GM10847 (cell line): ENCODE data around the gene AKT1.

Experiments
- POLR2A ChIP-seq: IDR thresholded peaks from 2 replicates; pipeline ENCODE4 v1.6.1; 2011; ENCODE audit not compliant: insufficient read length; ENCODE audit errors: extremely low read depth

AKT1 gene

DNA sequence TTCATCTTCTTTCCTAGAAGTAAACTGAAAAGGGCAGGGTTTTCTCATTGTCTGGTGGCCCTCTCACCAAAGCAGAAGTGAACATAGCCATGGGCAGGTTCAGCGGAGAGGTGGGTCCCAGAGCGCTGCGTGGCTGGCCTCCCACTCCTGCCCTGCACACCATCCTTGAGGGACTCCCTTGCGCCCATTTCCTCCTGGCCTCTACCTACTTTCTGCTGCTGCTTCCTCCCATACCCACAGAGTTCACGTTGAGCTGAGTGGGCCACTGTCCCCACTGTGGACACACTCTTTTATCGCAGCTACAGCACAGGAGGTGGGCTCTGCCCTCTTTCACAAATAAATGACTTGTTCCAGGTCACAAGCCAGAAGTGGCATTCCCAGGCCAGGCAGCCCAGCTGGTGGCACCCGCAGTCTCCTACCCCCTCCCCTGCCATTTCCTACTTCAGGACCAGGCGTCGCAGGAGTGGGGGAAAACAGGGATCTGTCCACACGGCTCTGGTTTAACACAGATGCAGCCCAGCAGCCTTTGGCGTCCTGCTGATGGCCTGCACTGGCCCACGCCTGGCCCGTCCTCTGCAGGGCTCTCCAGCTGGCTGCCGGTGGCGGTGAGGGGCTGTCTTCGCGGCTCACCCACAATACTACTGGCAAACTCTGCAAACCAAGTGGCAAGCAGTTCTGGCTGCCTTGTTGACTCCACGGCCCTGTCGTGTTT, 37.7 kb downstream of the AKT1 start:
- no peak for TF ChIP-seq POLR2A

DNA sequence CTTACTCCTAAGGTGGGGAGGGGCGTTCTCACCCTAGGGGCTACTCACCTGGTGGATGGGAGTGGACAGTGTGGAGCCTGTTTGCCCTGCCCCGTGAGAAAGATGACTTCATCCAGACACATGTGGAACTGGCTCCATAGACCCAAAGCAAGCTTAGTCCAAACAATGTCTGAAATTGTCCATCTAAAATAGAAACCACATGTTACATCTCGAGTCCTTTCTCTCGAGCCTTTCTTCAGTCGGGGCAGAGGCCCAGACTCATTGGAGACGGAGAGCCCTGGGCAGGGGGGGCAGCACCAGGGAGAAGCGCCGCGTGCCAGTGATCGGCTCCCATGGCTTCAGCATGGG, 38.3 kb downstream of the AKT1 start:
- TF ChIP-seq POLR2A = no peak

DNA sequence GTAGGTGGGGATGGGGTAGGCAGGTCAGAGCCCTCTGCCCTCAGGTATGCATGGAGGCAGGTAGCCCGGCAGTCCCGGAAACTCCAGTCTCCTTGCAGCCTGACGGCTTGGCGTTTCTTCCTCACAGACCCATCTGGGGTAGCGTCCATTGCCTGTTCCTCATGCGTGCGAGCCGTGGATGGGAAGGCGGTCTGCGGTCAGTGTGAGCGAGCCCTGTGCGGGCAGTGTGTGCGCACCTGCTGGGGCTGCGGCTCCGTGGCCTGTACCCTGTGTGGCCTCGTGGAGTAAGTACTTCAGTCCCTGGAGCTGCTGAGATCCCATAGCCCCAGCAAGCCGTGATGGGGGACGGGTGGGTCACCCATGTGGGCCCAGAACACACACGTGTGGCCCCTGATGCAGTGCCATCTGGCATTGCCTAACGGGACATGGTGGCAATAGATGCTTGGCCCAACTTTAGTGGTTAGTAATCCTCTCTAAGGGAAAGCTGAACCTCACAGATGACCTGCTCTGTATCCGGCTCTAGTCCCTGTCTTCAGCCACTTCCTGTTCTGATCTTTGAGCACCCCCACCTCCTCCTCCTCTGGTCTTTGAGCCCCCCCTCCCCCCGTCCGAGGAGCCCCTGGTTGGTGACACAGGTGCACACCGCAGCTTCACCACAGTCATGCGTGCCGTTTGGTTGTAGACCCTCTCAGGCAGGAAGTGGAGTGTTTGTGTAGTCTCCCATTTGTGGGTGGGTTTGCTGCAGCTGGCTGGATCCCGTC, 38.9 kb downstream of the AKT1 start:
- TF ChIP-seq POLR2A = no peak

DNA sequence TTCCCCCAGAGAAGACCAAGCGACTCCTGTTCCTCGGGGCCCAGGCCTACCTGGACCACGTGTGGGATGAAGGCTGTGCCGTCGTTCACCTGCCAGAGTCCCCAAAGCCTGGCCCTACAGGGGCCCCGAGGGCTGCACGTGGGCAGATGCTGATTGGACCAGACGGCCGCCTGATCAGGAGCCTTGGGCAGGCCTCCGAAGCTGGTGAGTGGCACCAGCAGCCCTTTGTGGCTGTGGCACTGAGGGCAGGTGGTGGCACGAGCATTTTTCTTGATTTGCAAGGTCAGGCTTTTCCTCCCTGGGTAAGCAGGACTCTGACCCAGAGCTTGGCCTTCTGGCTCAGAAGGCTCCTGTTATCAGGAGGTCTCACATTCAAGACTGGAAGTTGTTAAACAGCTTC, 39.9 kb downstream of the AKT1 start:
- TF ChIP-seq POLR2A = no peak

DNA sequence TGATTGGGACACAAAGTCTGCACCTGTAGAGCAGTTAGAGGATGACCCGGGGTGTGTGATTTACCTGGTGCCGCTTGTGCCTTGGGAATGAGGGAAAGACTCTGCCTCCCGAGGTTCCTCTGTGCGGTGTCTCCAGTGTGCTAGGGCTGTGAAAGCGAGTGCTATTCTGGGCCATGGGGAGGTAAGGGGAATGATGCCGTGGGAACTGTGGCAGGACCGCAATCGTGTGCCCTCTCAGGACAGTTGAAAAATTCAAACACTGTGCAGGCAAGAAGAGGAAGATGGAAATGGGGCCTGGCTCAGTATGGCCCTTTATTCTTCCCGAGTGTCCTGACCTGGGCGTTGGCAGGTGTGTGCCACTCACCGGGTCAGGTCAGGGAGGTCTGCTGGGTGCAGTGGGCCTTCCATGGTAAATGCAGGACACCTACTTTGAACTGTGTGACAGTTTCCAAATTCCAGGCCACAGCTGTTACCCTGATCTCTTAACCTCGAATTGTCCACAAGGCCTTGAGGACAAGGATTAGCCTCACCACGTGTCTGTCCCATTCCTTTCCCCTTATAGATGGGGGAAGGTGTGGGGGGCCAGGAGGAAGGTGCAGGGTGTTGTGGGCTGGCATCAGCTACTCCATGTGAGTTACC, 41.2 kb downstream of the AKT1 start:
- TF ChIP-seq POLR2A = no peak

DNA sequence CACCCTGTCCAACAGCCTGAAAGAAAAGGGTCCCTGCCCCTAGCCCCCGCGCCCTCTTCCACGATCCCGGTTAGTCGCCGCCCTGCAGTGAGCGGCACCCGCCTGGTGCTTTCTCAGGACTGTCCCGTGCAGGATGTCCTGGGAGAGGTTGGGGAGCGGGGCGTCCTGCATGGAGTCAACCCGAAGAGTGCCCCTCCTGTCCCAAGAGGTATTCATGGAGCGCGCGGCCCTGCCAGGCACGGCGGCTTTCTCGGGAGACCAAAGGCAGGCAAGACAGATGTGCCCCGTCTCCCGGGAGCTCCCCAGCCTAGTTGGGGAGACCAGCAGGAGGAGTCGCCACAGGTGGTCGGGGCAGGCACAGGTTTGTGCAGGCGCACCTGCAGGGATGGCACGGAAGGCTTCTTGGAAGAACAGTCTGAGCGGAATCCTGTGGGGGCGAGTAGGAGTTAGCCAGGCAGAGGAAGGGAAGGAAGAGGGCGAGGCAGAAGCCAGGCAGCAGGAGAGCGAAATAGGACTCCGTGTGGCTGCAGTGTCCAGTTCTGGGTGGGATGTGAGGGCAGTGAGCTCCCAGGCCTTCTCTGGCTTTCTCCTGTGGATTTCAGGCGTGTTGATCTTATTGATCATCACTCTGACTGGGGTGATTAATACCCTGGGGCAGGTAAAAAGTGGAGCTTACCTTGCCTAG, 41.9 kb downstream of the AKT1 start:
- TF ChIP-seq POLR2A = no peak

DNA sequence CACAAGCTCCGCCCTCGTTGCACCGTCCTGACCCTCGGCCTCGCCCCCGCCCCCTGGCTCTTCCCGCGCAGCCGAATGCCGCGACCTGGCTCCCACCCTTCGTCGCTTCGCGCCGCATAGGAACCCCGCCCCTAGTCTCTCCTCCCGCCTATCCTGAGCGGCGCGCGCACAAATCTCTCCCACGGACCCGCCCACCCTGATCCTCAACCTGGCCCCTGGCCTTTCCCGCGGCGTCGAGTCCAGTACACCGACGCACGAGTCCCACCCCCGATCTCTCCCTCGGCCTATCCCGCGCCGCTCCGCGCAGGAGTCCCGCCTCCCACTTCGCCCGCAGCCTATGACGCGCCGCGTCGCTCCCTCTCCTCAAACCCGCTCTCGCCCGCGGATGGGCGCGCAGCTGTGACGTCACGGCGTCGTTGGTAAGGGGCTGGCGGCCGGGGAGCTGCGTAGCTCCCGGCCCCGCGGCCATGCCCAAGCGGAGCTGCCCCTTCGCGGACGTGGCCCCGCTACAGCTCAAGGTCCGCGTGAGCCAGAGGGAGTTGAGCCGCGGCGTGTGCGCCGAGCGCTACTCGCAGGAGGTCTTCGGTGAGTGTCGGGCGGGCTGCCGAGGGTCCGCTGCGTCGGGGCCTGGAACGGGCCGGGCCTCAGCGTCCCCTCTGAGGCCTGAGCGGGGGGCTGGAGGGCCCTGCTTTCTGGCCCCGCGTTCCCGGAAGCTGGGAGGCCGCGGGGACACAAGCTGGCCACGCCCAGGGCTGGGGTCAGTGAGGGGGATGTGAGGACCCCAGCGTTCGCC, 42.6 kb downstream of the AKT1 start, which contains the start of gene SIVA1:
Gene SIVA1 (plus strand): TSS at position 413 of the 793 bp plus-strand sequence. CDS start 55 bp downstream, at position 468.
- peak; percentile 66 for TF ChIP-seq POLR2A

DNA sequence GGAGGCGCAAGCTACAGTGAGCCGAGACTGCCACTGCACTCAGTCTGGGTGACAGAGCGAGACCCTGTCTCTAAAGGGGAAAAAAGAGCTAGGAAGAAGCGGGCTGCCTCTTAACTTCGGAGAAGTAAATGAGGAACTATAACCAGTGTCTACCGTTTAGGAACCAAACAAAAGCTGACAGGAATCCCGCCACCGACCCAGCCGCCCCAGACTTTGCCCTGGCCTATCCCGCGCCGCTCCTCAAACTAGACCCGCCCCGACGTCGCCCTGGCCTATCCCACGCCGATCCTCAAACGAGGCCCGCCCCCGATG, 43.2 kb downstream of the AKT1 start:
- TF ChIP-seq POLR2A = peak; percentile 20

DNA sequence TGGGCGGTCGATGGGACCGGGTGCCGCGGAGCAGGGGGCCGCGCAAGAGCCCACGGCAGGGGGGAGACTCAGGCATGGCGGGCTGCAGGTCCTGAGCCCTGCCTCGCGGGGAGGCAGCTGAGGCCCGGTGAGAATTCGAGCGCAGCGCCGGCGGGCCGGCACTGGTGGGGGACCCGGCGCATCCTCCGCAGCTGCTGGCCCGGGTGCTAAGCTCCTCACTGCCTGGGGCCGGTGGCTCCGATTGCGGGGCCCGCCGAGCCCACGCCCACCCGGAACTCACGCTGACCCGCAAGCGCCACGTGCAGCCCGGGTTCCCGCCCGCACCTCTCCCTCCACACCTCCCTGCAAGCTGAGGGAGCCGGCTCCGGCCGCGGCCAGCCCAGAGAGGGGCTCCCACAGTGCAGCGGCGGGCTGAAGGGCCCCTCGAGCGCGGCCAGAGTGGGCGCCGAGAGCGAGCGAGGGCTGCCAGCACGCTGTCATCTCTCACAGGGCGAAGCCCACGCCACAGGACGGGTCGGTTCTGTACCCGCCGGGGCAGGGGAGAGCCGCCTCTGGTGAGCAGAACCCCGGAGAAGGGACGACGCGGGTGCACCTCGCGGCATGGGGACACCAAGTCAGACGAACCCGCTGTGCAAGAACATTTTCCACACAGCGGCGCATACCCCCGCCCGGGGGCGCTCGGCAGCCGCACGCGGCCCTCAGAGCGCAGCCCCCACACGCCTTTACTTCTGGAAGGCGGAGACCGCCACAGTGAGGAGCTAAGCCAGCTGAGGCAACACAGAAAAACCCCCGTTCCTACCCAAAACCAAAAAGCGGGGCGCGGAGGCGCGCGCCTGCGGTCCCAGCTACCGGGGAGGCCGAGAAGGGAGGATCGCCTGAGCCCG, 43.8 kb downstream of the AKT1 start:
- no peak for TF ChIP-seq POLR2A

DNA sequence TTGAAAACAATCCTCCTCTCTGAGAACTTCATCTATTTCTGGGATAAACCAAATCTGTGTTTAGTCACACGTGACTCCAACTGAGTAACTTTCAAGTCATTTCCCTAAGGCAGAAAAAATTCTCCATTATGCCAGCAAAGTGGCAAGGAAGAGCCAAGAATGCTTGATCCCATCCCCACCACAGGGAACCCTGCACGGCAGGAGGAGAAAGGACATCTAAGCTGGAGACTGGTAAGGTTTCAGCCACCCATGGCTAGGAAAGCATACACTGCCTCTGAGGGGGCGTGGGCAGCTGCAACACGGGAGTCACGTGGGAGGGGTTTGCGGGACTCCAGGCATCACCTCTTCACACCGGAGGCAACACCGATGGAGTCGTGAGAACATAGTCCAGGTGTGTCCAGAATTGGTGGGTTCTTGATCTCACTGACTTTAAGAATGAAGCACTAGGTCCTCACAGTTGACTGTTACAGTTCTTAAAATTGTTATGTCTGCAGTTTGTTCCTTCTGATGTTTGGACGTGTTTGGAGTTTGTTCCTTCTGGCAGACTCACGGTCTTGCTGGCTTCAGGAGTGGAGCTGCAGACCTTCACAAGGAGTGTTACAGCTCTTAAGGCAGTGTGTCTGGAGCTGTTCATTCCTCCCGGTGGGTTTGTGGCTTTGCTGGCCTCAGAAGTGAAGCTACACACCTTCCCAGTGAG, 45.3 kb downstream of the AKT1 start:
- TF ChIP-seq POLR2A = no peak

DNA sequence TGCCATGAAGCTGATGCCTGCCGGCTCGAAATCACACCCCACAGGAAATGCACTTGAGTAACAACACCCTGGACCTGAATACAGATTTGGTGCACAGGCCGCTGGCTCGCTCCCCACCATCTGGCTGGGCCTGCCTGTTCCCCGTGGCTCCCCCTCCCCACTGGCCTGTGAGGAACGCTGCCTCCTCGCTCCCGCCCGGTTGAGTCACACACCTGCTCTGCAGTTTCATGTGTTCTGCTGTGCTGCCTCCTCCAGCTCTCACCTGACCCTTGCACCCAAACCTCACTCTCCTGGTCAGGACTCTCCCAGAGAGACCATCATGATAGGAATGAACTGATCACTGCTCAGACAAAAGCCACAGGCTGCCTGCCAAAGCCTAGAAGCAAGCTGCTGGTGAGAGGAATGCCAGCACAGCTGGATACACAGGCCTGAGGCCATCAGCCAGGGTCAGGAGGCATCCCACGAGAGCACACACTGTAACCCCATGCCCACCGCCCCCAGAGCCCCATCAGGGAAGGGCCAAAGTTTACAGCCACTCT, 46.4 kb downstream of the AKT1 start:
- TF ChIP-seq POLR2A = no peak

DNA sequence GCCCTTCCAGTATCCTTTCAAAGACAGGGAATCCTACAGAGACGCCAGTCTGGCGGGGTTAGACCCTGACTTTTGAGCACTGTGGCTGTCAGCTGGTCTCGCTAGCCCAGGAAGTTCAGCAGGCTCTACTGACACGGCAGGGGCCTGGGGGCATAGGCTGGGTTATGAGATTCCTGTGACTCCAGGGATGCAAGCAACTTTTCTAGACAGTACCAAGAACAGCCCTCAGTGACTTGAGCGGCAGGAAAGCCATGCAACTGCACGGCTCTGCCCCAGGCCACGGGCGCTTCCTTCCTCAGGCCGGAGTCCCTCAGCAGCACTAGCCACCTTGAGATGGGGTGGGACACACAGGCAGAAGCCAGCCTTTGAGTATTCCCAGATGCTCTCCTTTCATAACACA, 47.7 kb downstream of the AKT1 start:
- no peak for TF ChIP-seq POLR2A

DNA sequence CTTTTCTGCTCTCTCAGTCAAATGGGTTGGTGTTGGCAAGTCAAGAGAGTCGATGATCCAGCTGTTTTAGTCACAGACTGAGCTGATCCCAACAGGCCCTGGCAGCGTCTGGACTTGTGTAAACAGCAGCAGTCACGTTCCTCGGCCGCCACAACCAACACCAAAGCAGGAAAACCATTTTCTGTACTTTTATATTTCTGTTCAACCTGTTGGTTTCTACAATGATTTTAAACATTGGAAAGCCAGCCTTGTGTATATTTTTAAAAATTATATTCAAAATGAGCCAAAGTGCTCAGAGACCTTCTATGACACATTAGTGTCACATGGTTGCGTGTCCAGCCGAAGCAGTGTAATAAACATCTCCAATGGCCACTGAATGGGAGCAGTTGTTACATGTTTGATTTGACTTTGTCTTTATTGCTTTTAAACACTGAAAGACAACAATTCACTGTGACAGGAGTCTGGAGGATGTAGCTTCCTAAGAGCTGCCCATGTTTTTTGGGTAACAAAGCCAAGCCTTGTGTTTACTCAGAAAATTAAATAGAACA, 48.5 kb downstream of the AKT1 start:
- TF ChIP-seq POLR2A = no peak
